Loucy (cell line): ENCODE data around the gene ARHGAP42.

Experiments
- H2AFZ ChIP-seq: fragments of 200-600 bp; sonication (generic); 2 replicates; pipeline ENCODE4 v1.6.0; 2016; ENCODE audit warnings: antibody characterized with exemption, mild to moderate bottlenecking, low read length, moderate library complexity
- H3F3A ChIP-seq: fragments of 200-600 bp; 2 replicates; pipeline ENCODE4 v1.6.0; 2016; ENCODE audit warnings: antibody characterized with exemption, low read depth, mild to moderate bottlenecking
- H3K27me3 ChIP-seq: fragments of 200-600 bp; sonication (generic); 2 replicates; pipeline ENCODE4 v1.6.1; 2014; ENCODE audit warnings: low read length, mild to moderate bottlenecking; ENCODE audit not compliant: insufficient read depth, poor library complexity, severe bottlenecking
- H3K36me3 ChIP-seq: fragments of 200-600 bp; sonication (generic); 2 replicates; pipeline ENCODE4 v1.6.1; 2016; ENCODE audit warnings: low read length; ENCODE audit not compliant: insufficient read depth
- H3K4me1 ChIP-seq: fragments of 200-600 bp; sonication (generic); 2 replicates; pipeline ENCODE4 v1.5.1; 2014; ENCODE audit warnings: low read length, mild to moderate bottlenecking; ENCODE audit not compliant: insufficient read depth, poor library complexity, severe bottlenecking
- H3K4me2 ChIP-seq: fragments of 200-600 bp; sonication (generic); 2 replicates; pipeline ENCODE4 v1.6.0; 2014; ENCODE audit warnings: antibody characterized with exemption, low read length, low read depth, mild to moderate bottlenecking; ENCODE audit not compliant: poor library complexity, severe bottlenecking
- H3K4me3 ChIP-seq: fragments of 200-600 bp; sonication (generic); 2 replicates; pipeline ENCODE4 v1.5.1; 2014; ENCODE audit warnings: low read length, mild to moderate bottlenecking, mixed read lengths; ENCODE audit not compliant: poor library complexity, severe bottlenecking
- H3K79me2 ChIP-seq: fragments of 200-600 bp; sonication (generic); 2 replicates; pipeline ENCODE4 v1.6.1; 2014; ENCODE audit warnings: low read length; ENCODE audit not compliant: insufficient read depth
- H3K9ac ChIP-seq: fragments of 200-600 bp; sonication (generic); 2 replicates; pipeline ENCODE4 v1.6.0; 2014; ENCODE audit warnings: mild to moderate bottlenecking, low read depth, low read length, moderate library complexity; ENCODE audit not compliant: poor library complexity, severe bottlenecking
- H3K9me2 ChIP-seq: fragments of 200-600 bp; sonication (generic); replicated peaks from 2 replicates; pipeline ENCODE4 v1.6.1; 2016; ENCODE audit warnings: low read depth, low read length, mixed read lengths
- H3K9me3 ChIP-seq: fragments of 200-600 bp; sonication (generic); 2 replicates; pipeline ENCODE4 v1.6.1; 2014; ENCODE audit warnings: mild to moderate bottlenecking, antibody characterized with exemption, low read length, low read depth; ENCODE audit not compliant: insufficient read depth
- H4K20me1 ChIP-seq: fragments of 200-600 bp; sonication (generic); 2 replicates; pipeline ENCODE4 v1.6.0; 2014; ENCODE audit warnings: antibody characterized with exemption, low read length, mild to moderate bottlenecking; ENCODE audit not compliant: insufficient read depth, poor library complexity, severe bottlenecking
- EZH2phosphoT487 ChIP-seq: fragments of 200-600 bp; IDR thresholded peaks from 2 replicates; pipeline ENCODE4 v1.6.1; 2018; ENCODE audit warnings: antibody characterized with exemption, mild to moderate bottlenecking, moderate library complexity, borderline replicate concordance
- TF ChIP-seq, protein P1 (sequence below): fragments of 200-600 bp; sonication (generic); conservative IDR thresholded peaks from 2 replicates; pipeline ENCODE4 v1.5.1; 2014; ENCODE audit warnings: mild to moderate bottlenecking, antibody characterized with exemption, low read length

Gene ARHGAP42

DNA sequence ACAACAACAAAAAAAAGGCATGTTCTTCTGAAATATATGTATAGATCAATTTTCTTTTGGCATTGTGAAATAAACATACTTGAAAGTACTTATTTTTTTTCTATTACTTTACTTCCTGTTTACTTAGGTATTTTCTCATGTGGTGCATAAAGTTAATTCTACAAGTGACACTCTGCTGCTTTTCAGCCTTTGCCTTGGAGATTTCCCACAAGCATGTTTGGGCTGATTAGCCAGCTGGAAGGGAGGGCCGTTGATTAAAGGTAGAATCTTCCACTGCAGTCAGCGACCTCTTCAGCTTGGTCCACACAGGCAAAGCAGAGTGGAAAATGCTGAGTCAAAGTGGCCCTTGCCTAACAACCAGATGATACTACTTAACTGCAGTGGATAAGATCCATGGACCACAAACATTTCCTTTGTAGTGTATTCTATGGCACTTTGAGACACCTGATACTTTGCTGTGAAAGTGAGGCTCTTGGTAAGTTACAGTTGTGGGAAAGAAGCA, 176.0 kb downstream of the ARHGAP42 start:
- H3F3A ChIP-seq, result no peaks in the 10 kb centered on the region
- no peaks in the 10 kb centered on the region for H3K27me3 ChIP-seq
- no peak overlapping the region for H3K4me2 ChIP-seq
- H4K20me1 ChIP-seq, result no peaks in the 10 kb centered on the region
- no peak for TF ChIP-seq EZH2phosphoT487
- TF ChIP-seq, protein P1, sequence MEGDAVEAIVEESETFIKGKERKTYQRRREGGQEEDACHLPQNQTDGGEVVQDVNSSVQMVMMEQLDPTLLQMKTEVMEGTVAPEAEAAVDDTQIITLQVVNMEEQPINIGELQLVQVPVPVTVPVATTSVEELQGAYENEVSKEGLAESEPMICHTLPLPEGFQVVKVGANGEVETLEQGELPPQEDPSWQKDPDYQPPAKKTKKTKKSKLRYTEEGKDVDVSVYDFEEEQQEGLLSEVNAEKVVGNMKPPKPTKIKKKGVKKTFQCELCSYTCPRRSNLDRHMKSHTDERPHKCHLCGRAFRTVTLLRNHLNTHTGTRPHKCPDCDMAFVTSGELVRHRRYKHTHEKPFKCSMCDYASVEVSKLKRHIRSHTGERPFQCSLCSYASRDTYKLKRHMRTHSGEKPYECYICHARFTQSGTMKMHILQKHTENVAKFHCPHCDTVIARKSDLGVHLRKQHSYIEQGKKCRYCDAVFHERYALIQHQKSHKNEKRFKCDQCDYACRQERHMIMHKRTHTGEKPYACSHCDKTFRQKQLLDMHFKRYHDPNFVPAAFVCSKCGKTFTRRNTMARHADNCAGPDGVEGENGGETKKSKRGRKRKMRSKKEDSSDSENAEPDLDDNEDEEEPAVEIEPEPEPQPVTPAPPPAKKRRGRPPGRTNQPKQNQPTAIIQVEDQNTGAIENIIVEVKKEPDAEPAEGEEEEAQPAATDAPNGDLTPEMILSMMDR, result no peak
- no peak overlapping the region for H2AFZ ChIP-seq
- H3K4me1 ChIP-seq, result no peaks in the 10 kb centered on the region
- no peak overlapping the region for H3K4me3 ChIP-seq
- H3K9me2 ChIP-seq, result no peaks in the 10 kb centered on the region
- H3K9ac ChIP-seq, result no peak overlapping the region
- no peaks in the 10 kb centered on the region for H3K9me3 ChIP-seq
- no peaks in the 10 kb centered on the region for H3K36me3 ChIP-seq
- no peaks in the 10 kb centered on the region for H3K79me2 ChIP-seq

DNA sequence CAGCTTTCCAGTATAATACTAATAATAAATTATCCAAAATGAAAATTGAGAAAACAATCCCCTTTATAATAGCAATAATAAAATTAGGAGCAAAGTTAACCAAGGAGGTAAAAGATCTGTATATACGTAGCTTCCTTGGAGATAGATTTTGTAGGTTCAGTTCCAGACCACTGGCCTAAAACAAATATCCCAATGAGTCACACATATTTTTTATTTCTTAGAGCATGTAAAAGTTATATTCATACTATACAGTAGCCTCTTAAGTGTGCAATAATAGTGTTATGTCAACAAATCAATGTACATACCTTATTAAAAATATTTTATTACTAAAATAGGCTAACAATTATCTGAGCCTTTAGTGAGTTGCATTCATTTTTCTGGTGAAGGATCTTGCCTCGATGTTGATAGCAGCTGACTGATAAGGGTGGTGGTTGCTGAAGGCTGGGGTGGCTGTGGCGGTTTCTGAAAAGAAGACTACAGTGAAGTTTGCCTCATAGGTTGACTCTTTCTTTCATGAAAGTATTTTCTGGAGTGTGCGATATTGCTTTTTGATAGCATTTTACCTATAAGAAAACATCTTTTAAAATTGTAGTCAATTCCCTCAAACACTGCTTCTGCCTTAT, 178.5 kb downstream of the ARHGAP42 start:
- Histone ChIP-seq H3K4me2 (no peak overlapping the region), H3K4me1 (no peaks in the 10 kb centered on the region), H4K20me1 (no peaks in the 10 kb centered on the region), H3K4me3 (no peak overlapping the region), H2AFZ (no peak overlapping the region), H3K79me2 (no peaks in the 10 kb centered on the region), H3F3A (no peaks in the 10 kb centered on the region), H3K27me3 (no peaks in the 10 kb centered on the region), H3K9me2 (no peaks in the 10 kb centered on the region), H3K9ac (no peak overlapping the region), H3K36me3 (no peaks in the 10 kb centered on the region), H3K9me3 (no peaks in the 10 kb centered on the region)
- TF ChIP-seq, protein P1, result no peak
- no peak for TF ChIP-seq EZH2phosphoT487

DNA sequence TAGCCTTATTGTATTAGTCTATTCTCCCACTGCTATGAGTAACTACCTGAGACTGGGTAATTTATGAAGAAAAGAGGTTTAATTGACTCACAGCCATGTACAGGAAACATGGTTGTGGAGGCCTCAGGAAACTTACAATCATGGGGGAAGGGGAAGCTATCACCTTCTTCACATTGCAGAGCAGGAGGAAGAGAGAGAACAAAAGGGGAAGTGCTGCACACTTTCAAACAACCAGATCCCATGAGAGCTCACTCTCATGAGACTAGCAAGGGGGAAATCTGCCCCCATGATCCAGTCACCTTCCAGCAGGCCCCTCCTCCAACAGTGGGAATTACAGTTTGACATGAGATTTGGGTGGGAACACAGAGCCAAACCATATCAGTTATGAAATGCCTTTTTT, 179.4 kb downstream of the ARHGAP42 start:
- H3F3A ChIP-seq, result no peaks in the 10 kb centered on the region
- no peak overlapping the region for H3K4me2 ChIP-seq
- H2AFZ ChIP-seq, result no peak overlapping the region
- no peak overlapping the region for H3K4me3 ChIP-seq
- H3K9me3 ChIP-seq, result no peaks in the 10 kb centered on the region
- no peaks in the 10 kb centered on the region for H3K9me2 ChIP-seq
- no peak for TF ChIP-seq EZH2phosphoT487
- TF ChIP-seq, protein P1, result no peak
- no peaks in the 10 kb centered on the region for H3K79me2 ChIP-seq
- H4K20me1 ChIP-seq, result no peaks in the 10 kb centered on the region
- H3K4me1 ChIP-seq, result no peaks in the 10 kb centered on the region
- no peaks in the 10 kb centered on the region for H3K36me3 ChIP-seq
- no peaks in the 10 kb centered on the region for H3K27me3 ChIP-seq
- H3K9ac ChIP-seq, result no peak overlapping the region
